GM19463 (cell line): ENCODE results near the gene HCN3.
A peak's percentile ranks its signal among the peaks of the same experiment; 100 is the strongest.
"Not testable (repeated sequence)": the region's sequence is repeated elsewhere in the genome, so short reads cannot be mapped to it uniquely, and the experiment has no call there.

Experiments
- ATAC-seq: cut with Tn5 transposase; IDR thresholded peaks from one replicate; pipeline ENCODE4 v1.9.1; 2021; ENCODE audit warnings: mild to moderate bottlenecking, moderate library complexity; ENCODE audit not compliant: unreplicated experiment

Gene HCN3

DNA sequence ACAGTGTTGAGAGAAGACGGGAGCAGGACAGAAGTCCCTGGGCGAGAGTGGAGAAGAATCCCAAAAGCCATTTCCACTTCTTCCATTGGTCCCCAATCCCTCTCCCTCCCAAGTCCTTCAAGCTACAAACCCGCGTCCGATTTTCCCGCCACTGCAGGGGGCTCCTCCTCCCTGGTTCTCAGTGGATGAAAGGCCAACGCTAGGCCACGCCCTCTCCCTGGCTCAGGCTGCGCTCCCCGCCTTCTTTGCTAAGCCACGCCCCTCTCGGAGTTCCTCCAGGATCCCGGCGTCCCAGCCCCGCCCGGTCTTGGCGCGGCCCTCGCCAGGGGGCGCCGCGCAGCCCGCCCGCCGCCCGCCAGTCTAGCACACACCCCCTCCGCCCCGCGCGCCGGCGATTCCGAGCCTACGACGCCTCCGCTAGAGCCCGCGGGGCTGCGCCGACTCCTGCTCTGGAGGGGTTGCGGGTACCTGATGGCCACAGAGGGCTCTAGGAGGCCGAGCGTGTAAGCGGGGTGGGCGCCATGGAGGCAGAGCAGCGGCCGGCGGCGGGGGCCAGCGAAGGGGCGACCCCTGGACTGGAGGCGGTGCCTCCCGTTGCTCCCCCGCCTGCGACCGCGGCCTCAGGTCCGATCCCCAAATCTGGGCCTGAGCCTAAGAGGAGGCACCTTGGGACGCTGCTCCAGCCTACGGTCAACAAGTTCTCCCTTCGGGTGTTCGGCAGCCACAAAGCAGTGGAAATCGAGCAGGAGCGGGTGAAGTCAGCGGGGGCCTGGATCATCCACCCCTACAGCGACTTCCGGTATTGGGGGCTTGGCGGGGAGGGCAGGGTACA is at the start of gene HCN3:
HCN3 (plus strand) TSS at position 394 of the 832 bp plus-strand sequence; CDS start at position 522, 128 bp downstream.
- ATAC-seq = peak; percentile 50

DNA sequence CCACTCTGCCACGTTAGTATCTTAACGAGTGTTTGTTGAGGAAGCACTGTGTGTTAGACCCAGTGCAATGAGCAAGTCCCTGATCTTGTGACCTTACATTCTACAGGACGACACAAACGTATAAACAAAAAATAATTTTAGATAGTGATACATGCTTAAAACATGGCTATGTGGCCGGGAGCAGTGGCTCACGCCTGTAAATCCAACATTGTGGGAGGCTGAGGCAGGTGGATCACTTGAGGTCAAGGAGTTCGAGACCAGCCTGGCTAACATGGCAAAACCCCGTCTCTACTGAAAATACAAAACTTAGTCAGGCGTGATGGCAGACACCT is 49.2 kb upstream of the HCN3 start:
- ATAC-seq = no peak

DNA sequence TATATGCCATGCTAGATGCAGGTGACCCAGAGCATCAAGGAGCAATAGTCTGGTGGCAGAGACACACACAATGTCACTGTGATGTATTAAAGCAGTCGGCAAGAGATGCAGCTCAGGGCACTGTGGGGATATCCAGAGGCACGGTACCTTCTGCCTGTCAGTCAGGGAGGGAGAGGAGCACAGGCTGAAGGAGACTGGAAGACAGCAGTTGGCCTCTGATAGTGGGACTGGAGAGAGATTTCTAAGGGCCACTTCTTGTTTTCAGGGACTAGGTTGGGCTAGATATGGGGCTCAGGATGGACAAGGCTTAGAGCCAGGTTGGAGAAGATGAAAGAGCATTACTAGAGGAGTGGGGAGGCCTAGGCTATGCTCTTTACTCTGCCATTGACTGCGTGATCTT is 46.0 kb upstream of the HCN3 start:
- not testable (repeated sequence) for ATAC-seq

DNA sequence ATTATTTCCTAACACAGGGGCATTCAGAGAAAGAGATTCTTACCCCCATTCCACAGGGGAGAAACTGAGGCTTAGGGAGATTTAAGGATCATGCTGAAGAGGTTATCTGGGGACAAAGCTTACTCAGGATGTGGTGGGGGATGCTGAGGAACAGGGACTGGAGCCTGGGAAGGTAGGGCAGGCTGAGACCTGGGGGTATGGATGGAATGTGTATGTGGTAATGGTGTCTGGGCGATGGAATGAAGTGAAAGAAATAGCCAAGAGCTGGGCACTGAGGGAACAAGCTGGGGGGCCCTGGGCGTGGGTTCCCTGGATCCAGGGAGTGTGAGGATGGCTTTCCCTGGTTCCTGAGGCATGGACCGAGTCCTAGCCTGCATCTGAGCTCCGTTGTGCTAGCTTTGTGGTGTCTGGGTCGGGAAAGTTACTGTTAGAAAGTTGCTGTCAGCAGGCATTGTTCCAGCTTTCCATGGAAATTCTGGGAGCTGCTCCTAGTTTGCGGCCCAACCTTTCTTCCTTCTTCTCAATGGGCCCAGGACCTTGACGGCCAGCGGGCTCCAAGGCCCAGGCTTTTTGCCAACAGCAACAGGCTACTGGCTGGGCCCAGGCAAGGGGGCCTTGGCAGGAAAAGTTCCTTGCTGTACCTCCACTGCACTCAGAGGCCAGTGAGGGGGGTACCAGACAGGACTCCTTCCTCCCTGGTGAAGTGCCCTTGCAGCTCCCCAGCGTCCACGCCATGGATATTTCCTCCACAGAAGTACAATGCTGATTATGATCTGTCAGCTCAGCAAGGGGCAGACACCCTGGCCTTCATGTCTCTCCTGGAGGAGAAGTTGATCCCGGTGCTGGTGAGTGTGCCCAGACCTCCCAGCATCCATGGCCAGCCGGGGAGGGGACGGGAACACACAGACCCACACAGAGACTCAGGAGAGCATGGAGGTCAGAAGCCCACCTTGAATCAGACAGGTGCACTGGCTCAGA is 45.0 kb upstream of the HCN3 start:
- ATAC-seq = not testable (repeated sequence)

DNA sequence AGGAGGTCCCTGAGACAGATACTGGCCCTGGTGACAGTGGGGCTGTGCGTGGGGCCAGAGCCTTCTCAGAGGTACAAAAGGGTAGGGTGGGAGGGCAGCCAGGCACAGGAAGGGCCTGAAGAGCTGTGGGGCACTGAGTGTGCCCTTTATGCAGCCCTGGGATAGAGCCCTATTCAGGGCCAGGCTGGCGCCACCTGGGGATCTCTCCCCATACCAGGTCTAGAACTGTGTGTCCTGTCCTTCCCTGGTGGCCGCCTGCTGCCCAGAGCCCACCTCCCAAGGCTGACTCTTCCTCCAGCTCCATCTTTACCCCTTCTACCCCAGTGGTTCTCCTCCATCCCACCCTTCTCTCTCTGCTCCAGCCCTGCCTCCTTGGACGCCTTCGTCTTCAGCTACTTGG is 43.8 kb upstream of the HCN3 start:
- not testable (repeated sequence) for ATAC-seq

DNA sequence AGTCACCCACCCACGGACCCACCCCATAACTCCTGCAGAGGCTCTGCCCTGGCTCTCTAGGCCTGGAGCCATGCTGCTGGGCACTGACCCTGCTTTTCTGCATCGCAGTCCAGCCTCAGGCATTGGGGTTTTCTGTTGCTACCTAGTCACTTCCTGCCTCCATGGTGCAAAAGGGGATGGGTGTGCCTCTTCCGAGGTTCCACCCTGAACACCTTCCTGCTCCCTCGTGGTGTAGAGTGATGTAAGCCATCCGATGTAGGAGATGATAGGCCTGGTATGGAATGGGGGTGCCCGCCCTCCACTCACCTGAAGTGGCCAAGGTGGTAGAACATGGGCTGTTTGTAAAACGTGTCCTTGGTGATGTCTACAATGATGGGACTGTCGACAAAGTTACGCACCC is 41.9 kb upstream of the HCN3 start:
- not testable (repeated sequence) for ATAC-seq

DNA sequence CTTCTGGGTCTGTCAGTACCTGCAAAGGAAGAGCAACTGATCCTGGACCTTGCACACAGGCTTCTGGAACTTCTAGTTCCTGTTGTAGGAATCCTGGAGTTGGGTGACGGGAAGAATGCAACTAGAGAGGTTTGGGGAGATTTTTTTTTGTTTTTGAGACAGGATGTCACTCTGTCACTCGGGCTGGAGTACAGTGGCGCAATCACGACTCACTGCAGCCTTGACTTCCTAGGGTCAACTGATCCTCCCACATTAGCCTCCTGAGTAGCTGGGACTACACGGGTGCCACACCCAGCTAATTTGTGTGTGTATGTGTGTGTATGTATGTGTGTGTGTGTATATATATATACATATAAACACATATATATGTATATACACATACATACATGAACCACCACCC is 40.8 kb upstream of the HCN3 start:
- no peak for ATAC-seq

DNA sequence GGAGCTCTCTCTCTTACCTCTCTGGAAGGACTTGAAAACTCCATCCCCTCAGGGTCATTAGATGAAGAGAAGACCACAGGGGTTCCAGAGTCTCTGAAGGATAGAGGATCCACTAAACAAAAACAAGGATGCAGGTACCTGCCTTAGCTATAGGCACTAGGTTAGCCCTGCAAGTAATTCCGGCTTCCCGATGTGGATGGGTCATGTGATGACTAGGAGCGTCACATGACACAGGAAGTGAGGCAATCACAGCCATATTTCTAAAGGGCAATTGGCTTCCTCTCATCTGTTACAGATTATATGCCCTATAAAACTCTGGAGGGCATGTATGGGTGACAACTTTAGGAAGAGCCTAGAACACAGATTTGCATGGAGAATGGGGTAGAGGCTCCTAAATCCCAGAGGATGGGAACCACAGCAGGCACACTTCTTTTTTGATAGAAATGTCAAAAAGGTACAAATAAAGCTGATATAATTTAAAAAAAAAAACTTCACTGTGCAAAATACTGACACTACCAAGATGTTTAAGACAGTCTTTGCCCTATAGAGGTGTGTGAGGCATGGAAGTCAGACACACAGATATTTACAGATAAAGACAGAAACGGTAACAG is 36.1 kb upstream of the HCN3 start:
- ATAC-seq = no peak

DNA sequence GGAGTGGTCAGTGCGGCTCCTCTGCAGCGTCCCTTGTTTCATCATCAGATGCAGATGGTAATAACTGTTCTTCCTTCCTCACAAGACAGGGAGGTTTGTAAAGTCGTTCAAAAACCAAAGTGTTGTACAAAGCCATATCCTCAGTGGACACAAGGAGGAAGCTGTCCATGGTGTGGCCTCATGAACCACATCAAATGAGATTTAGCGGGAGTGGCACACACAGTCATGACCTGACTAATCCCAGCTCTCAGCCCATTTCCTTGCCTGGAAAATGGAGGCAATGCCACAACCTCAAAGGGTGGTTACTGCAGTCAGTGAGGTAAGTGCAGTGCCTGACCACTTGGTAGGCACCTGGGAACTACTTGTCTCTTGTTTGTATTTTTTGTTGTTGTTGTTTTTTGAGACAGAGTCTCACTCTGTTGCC is 35.4 kb upstream of the HCN3 start:
- ATAC-seq = no peak

DNA sequence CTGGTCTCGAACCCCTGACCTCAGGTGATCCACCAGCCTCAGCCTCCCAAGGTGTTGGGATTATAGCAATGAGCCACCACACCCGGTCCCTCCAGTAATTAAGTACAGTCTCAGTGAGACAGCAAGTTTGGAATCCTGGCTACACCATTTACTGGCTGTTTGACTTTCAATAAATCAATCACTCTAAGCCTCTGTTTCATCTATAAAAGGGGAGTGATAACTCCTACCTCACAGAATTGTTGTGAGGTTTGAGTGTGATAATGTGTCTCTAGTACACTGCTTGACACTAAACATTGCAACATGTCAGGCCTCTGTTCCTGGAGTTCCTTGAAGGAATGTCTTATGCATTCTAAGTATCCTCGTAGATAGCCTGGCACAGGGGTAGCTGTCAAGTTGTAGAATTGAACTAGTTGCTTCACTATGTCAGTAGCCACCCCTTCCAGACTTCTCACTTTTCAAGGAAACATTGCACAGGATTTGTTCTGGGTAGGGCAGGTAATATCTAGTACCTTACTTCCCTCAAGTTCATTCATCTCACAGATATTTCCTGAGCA is 34.4 kb upstream of the HCN3 start:
- no peak for ATAC-seq

DNA sequence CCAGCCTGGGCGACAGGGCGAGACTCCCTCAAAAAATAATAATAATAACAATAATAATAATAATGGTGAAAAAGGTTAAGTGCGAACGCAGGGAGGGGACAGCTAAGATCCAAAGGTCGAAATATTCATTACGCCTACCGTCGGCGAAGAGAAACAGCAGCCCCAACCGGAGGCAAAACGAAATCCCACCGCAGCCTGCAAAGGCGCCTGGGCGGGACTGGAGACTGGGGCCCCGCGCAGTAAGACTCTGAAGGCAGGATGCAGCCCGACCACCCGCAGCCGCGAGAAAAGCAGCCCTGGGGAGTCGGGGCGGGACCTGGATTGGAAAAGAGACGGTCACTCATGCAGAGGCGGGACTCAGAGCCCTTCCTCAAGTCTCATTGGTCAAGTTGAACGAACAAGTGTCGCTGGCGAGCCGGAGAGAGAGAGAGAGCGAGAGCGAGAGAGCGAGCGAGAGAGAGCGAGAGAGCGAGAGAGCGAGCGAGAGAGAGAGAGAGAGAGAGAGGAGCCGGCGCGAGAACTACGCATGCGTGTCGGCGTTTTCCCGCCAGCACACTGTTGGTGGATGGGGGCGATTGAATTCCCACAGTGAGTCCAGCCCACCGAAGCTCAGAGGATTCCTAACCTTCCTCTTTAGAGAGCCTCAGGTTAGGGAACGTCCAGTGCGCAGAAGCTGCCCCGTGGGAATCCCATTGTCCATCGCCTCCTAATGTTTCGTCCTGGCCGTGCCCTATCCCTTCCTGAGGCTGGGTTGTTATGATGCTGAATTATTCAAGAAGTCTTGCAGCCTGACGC is 32.7 kb upstream of the HCN3 start:
- peak; percentile 87 for ATAC-seq

DNA sequence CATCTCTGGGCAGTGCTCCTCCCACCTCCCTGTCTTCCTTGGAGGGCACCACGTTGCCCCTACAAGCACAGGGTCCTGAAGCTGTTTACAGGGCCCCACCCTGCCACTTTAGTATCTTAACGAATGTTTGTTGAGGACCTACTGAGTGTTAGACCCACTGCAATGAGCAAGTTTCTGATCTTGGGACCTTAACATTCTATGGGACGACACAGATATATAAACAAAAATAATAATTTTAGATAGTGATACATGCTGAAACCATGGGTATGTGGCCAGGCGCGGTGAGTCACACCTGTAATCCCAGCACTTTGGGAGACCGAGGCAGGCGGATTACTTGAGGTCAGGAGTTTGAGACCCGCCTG is 32.1 kb upstream of the HCN3 start:
- no peak for ATAC-seq

DNA sequence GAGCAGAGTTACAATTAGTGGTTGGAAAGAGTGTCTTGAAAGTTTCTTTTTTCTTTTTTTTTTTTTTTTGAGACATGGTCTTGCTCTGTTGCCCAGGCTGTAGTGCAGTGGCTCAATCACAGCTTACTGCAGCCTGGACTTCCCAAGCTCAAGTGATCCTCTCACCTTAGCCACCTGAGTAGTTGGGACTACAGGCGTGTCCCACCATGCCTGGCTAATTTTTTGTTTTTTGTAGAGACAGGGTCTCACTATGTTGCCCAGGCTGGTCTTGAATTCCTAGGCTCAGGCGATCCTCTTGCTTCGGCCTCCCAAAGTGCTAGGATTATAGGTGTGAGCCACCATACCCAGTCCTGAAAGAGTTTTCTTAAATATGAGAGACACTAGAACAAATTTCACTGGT is 30.5 kb upstream of the HCN3 start:
- ATAC-seq = not testable (repeated sequence)

DNA sequence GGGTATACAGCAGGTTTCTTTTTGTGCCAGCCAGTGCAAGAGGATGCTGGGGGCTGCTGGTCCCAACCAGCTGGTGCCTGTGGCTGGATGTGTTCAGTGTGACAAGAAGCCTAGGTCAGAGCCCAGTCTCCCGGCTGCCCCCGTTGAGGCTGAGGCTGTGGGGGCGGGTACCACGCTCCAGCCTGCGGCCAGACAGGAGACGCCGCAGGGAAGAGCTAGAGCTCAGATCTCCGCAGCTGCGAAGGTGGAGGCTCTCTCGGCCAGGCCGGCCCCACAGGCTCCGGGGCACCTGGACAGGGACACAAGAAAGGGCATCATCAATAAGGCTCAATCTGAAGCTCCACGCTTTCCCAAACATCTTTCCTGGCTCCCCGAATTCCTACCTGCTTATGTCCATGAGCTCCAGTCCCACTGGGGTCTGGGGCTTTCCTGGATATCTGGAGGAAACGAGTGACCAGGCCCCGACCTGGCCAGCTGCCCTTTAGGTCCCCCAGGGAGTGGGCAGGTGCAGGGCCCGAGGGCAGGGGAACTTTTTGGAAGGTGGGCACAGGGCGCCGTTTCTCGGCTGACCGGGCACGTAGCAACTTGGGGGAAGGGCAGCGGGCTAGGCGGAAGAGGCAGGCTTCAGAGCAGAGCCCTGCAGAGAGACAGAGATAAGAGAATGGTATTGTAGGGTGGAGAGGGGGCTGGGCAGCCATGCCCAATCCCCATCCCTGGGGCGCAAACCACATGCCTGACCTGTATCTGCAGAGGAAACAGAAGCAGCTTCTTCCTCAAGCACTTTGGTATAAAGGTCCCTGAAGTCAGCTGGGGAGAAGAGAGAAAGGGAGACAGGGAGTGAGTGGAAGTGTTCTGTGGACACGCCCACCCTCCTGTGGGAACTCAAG is 29.4 kb upstream of the HCN3 start:
- no peak for ATAC-seq

DNA sequence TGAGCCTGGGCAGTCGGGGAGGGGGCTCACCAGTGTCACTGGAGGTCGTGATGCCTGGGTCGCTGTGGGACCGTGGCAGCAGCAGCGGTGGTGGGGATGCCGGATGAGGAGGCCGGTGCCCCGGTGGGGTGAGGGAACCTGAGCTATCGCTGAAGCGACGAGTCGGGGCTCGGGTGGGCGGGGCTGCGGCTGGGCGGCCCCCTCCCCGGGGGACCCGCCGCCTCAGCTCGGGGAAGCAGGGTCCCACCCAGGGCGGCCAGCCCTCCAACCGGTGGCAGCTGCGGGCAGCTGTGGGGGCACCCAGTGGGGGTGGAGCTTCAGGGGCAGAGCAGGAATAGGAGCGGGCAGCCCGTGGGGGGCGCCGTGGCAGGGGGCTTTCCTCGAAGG is 27.0 kb upstream of the HCN3 start:
- ATAC-seq = peak; percentile 8

DNA sequence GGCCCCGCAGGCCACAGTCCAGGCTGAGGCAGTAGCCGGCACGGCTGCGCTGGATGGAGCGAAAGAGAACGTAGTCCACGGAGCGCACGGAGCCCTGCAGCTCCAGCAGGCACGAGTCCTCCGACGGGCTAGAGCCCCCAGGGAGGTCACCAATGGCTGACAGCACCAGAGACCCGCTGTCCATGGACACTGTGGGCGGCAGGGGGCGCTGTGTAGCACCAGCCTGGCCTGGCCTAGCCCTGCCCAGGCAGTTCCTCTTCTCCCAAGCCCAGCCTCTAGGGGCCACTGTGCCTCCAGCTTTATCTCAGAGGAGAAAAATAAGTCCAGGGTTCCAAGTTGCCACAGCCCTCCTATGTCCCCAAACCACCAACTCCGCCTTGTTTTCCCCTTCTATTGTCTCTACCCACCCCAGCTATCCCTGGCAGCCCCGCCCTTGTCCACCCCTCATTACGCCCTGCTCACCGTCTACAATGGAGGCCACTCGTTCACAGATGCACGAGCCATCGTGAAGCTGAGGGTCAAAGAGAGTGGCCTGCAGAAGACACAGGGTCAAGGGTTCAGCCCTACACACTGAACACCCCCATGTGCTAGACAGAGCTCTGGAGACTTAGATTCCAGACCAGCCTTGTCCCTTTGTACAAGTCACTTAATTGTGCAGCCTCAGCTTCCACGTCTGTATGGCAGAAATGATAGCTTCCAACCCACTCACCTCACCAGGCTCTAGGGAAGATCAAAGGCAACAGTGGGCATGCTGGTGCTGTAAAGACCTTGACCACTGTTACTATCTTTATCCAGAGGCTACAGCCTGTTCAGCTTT is 26.4 kb upstream of the HCN3 start:
- peak; percentile 87 for ATAC-seq

DNA sequence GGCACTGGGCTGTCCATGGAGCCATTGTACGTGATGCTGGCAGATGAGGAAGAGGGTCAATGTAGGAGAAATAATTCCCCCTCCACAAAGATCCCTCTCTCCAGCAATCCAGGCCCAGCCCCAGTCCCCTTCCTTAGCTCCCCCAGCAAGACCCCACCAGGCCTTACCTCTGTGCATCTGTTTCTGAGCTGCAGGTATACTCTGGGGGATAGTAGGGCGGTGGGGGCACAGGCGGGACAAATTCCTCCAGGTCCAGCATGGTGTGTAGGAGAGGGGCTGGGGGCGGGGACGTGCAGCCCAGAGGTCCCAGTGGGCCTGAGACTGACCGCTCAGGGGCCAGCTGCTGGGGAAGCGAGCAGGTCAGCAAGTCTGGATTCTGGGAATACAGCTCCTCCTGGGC is 25.7 kb upstream of the HCN3 start:
- no peak for ATAC-seq

DNA sequence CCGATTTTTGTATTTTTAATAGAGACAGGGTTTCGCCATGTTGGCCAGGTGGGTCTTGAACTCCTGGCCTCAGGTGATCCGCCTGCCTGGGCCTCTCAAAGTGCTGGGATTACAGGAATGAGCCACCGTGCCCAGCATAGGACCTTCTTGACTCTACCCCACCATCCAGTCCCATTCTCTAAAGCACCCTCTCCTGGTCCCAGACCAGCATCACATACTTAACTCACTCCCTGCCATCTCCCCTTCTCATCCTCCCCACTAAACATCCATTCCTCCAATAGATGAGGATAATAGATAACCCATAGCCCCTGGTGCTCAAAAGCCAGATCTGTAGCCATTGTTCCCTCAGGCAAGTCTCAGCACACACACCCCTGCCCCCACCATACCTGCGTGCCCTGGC is 24.1 kb upstream of the HCN3 start:
- ATAC-seq = no peak

DNA sequence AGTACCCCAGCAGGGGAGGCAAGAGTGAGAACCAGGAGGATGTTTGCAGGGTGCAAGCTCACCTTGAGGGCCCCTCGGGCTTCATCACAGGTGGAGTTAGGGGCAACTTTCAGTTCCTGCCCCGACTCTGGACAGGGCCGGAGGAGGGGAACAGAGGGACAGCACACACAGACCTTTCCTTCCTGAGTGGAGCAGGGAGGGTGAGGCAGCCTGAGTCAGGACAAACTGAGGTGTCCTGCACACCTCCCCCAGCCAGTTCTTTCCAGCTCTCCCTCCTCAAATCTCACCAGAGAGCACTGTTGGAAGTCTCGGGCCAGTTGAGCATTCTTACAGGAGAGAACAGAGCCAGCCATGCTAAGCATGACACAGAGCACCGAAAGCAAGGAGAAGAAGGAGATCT is 23.5 kb upstream of the HCN3 start:
- no peak for ATAC-seq
